GM21576 (cell line): Measurements from ENCODE around the gene CDKN2B.
A peak's percentile ranks its signal among the peaks of the same experiment; 100 is the strongest.

Experiments used
- ATAC-seq: cut with Tn5 transposase; IDR thresholded peaks from one replicate; pipeline ENCODE4 v1.9.1; 2021; ENCODE audit warnings: mild to moderate bottlenecking, moderate library complexity; ENCODE audit not compliant: unreplicated experiment

The CDKN2B gene

GRCh38 chr9:21995006-21995665 is 14.0 kb downstream of the CDKN2B start:
- peak; percentile 87 for ATAC-seq

- ATAC-seq = peak; percentile 39
Observed at GRCh38 chr9:21994556-21995005, 14.5 kb downstream of the CDKN2B start, which contains the start of gene CDKN2B-AS1. TSS of gene CDKN2B-AS1 (plus strand) at chr9:21994791.

- peak; percentile 38 for ATAC-seq
Observed at GRCh38 chr9:21993893-21994555, 15.1 kb downstream of the CDKN2B start, which contains the start of gene CDKN2A. TSS of gene CDKN2A (minus strand) at chr9:21994392.

DNA sequence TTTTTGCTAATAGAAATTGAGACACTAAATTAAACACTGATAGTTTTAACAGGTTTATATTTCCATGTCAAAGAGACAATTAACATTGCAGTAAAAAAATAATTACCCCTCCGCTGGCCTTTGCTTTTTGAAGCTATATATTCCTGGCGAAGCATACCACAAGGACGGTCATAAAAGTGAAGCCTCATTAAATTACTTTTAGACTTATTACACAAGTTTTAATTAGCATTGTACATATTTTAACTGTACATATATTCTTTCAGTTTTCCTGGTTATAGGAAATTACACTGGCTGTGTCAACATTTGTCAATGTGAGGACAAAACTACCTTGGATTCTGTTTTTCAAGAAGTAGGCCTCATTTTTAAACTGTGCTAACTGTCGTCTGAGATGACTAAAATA is 16.1 kb downstream of the CDKN2B start:
- no peak for ATAC-seq

GRCh38 chr9:21991072-21991959 is 17.8 kb downstream of the CDKN2B start:
- ATAC-seq = no peak

- no peak for ATAC-seq
Observed at GRCh38 chr9:21989440-21990189, 19.5 kb downstream of the CDKN2B start.

DNA sequence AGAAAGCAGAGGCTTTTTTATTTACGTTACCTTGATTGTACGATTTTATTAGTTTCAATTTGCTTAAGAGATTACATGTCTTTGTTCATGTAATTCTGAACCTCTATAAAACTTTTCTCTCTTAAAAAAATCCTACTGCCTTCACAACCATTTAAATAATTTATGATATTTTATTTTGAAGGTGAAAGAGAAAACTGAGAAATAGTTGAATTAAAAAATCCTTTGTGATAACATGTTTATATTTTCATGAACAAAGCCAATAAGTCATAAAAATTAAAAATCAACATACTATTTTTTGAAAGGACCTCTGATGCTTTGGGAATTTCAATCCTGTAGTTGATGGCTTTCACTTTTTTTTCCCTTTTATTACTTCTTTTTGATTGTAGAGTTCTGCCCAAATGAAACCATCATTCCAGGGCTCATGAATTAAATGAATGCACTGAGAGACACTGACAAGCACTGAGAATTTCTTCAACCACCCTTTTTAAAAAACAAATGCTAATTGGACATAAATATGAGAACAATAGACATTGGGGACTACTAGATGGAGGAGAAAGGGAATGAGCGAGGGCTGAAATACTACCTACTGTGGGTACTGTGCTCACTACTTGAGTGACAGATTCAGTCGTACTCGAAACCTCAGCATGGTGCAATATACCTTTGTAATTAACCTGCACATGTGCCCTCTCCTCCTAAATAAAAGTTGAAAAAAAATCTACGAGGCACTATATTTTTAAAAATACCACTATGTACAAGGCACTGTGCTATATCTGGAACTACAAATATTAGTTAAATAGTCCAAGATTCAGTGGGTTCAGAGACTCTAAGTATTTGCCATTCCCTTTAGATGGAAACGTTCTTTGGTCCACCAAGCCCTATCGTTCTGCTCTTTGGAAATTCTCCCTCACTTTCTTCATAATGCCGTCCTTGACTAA is 20.8 kb downstream of the CDKN2B start:
- no peak for ATAC-seq

DNA sequence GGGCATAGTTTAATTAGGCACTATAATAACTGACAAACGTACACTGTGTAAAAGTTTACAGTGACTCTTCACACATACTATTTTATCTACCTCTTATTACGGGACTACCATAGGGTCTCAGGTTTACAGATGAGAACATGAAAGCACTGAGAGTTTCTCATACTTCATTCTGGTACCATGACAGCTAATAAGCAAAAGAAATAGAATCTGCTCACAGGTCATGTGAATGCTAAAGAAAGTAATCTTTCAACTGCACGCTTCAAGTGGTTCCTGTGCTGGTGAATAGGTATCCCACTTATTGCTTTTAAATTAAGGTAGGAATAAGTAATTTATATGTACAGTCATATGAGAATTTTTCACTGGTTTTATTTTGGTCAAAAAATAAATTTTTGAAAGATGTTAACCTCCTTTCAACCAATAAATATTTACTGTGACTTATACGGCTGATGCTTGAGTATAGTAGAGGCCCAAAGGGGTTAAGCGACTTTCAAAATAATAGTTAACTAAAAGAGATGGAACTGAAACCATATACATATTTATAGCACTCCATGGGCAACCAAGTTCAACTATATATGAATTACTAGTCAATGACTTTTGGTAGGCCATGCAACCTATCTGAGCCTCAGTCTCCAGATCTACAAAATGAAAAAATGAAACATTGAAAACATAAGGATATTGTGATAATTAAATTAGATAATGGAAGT is 23.0 kb downstream of the CDKN2B start:
- ATAC-seq = no peak

GRCh38 chr9:21984101-21984500 is 25.0 kb downstream of the CDKN2B start:
- ATAC-seq = no peak

- ATAC-seq = no peak
Observed at GRCh38 chr9:21983561-21983935, 25.6 kb downstream of the CDKN2B start.

DNA sequence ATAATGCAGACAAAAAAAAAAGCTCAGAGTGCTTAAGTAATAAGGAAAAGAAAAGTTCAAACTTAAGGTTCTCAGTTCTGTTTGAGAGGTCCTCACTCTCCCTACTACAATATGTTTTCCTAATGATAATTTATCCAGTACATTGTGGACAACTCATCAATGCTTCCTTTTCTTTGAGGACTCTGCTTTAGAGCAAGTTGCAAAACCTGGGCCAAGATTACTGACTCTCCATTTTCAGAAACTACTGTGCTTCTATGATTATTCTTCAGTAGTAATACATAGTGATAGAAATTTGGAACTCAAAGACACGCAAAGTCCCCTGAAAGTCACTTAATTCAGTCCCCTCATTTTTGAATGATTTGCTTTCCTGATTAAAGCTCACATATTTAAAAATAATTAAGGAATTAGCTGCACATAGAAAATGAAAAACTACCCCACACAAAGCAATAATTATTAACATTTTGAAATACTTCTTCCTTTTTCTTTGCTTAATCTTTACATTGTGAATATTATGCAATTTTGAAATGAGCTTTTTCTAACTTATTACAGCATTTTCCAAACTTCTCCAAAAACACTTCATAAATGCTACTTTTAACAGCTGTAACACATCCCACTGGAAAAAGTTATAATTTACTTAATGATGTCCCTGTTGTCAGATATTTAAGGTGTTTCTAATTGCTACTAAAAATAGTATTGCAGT is 26.1 kb downstream of the CDKN2B start:
- no peak for ATAC-seq

DNA sequence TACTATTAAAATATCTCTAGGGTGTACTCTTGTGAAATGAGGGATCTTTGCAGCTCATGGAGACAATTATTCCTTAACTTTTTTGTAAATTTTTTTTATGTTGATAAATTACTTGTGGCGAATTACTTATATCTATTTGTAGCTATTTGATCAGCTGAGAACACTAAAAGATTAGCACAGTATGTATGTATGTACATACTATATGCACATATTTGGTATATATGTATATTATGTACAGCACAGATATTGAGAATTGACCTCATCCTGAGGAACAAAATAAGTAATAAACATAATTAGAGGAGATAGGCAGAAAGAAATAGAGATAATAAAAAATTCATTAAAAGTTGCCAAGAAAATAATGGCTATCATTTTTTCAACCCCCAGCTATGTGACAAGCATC is 26.7 kb downstream of the CDKN2B start:
- ATAC-seq = no peak

- ATAC-seq = no peak
Observed at GRCh38 chr9:21976334-21976875, 32.7 kb downstream of the CDKN2B start.

DNA sequence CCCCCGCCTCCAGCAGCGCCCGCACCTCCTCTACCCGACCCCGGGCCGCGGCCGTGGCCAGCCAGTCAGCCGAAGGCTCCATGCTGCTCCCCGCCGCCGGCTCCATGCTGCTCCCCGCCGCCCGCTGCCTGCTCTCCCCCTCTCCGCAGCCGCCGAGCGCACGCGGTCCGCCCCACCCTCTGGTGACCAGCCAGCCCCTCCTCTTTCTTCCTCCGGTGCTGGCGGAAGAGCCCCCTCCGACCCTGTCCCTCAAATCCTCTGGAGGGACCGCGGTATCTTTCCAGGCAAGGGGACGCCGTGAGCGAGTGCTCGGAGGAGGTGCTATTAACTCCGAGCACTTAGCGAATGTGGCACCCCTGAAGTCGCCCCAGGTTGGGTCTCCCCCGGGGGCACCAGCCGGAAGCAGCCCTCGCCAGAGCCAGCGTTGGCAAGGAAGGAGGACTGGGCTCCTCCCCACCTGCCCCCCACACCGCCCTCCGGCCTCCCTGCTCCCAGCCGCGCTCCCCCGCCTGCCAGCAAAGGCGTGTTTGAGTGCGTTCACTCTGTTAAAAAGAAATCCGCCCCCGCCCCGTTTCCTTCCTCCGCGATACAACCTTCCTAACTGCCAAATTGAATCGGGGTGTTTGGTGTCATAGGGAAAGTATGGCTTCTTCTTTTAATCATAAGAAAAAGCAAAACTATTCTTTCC is 34.2 kb downstream of the CDKN2B start:
- ATAC-seq = peak; percentile 61

- no peak for ATAC-seq
Observed at GRCh38 chr9:21974343-21974721, 34.8 kb downstream of the CDKN2B start.

DNA sequence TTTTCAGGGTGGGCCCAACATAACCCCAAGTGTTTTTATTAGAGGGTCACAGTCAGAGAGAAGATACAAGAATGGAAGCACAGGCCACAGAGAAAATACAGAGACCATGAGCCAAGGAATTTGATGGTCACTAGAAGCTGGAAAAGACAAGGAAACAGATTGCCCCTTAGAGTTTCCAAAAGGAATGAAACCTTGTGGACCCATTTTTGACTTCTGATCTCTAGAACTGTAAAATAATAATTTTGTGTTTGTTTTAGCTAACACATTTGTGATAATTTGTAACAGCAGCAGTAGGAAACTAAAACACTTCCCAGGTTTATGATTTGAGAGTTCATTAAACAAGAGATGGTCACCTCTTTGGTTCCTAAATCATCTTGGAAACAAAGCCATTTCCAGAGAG is 36.7 kb downstream of the CDKN2B start:
- ATAC-seq = no peak

DNA sequence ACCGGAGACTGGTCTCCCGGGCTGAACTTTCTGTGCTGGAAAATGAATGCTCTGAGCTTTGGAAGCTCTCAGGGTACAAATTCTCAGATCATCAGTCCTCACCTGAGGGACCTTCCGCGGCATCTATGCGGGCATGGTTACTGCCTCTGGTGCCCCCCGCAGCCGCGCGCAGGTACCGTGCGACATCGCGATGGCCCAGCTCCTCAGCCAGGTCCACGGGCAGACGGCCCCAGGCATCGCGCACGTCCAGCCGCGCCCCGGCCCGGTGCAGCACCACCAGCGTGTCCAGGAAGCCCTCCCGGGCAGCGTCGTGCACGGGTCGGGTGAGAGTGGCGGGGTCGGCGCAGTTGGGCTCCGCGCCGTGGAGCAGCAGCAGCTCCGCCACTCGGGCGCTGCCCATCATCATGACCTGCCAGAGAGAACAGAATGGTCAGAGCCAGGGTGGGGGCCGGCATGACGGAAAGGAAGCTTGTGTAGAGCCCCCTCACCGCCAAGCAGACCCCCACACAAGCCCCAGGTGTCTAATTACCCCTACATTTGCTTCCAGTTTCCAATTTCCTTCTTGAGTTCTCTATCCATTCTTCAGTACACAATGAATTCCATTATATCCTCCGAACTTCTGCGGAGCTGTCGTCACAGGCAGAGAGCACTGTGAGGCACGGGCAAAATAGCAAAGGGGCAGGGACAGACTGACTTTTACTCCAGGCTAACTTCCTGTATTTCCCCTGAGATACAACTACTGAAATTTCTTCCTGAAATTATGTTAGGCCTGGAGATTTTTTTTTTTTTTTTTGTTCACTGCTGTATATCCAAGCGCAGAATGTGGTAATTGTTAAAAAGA is 38.1 kb downstream of the CDKN2B start:
- ATAC-seq = no peak
